Posterior vena cava (tissue), 2 donors: ENCODE data around the gene SOX10. TPM values are rescaled to one million over a fixed set of nuclear protein-coding genes. Genes with fewer than 3 reads are reported as not detected.

Experiments used
- microRNA-seq, 2 donors: library from miRNA; unstranded; fragments of <30 nt; microRNA quantifications; one replicate each; pipeline ENCODE4 v1.2.0, GENCODE V29; 2020 to 2021; ENCODE audit warnings: borderline microRNAs expressed in 2 of 2
- total RNA-seq, 2 donors: library from RNA; stranded (reverse); fragmentation: NEBNext Ultra II Directional; extraction: Animal tissue kit (Norgen Biotek cat#: 25700); gene quantifications; one replicate each; pipeline ENCODE4 v1.2.1, GENCODE V29; 2021
- donor health status: DM: yes; HTN: yes; CAD: no.
- donor health status: DM: yes; HTN: yes; CAD: no.

The SOX10 gene
- total RNA-seq, 2 donors from 2014 or later, result 0.32 to 1.6 TPM

Small RNA genes within 50 kb of the gene (microRNA-seq; reads per million reads assigned to microRNA genes)
- gene MIR4534 (0 reads per million in 2 donors), gene MIR6820 (0.52 to 0.97 reads per million in 2 donors)

Other genes with a start within 250 kb of the SOX10 start
- gene GCAT, start 176.6 kb downstream of the SOX10 start, total RNA-seq, result 1 to 10 TPM; 3.3 to 6.2 TPM
- gene GALR3, start 161.2 kb downstream of the SOX10 start, total RNA-seq, result not detected
- 10 to 100 TPM; 13.3 to 15.1 TPM for gene ANKRD54, start 140.2 kb downstream of the SOX10 start, total RNA-seq
- gene EIF3L, start 135.1 kb downstream of the SOX10 start, total RNA-seq, result 100 to 1,000 TPM; 260 to 267 TPM
- gene MICALL1, start 78.3 kb downstream of the SOX10 start, total RNA-seq, result 10 to 100 TPM; 77.0 to 80.8 TPM
- under 1 TPM; 0.32 to 0.33 TPM for gene C22orf23, start 31.0 kb downstream of the SOX10 start, total RNA-seq
- 10 to 100 TPM; 46.5 to 60.2 TPM for gene POLR2F, start 30.9 kb downstream of the SOX10 start, total RNA-seq
- gene PICK1, start 72.8 kb upstream of the SOX10 start, total RNA-seq, result 10 to 100 TPM; 15.7 to 17.5 TPM
- gene SLC16A8, start 99.6 kb upstream of the SOX10 start, total RNA-seq, result under 1 TPM; 0.51 to 0.57 TPM
- gene BAIAP2L2, start 126.1 kb upstream of the SOX10 start, total RNA-seq, result under 1 TPM; 0.24 to 0.37 TPM
- gene PLA2G6, start 197.3 kb upstream of the SOX10 start, total RNA-seq, result 10 to 100 TPM; 13.7 to 14.3 TPM
- gene MAFF, start 217.4 kb upstream of the SOX10 start, total RNA-seq, result 10 to 100 TPM; 22.1 to 72.7 TPM